SKM-1 treated with dmso at 0.1 percent for 144 hours (cell line): Measurements from ENCODE around the gene FCN1.
"Not testable (repeated sequence)": the region's sequence is repeated elsewhere in the genome, so short reads cannot be mapped to it uniquely, and the experiment has no call there.

Experiments used
- DNase-seq: peaks from one replicate; lab custom pipeline; 2025; ENCODE audit not compliant: unreplicated experiment; lab: John Stamatoyannopoulos, UW

Gene FCN1

GRCh38 chr9:134917431-134918373 lies at the start of gene FCN1:
Gene FCN1, minus strand, starts transcription at chr9:134917912. Its CDS starts 41 bp downstream, at chr9:134917871.
- DNase-seq, result peak; percentile 84

GRCh38 chr9:134966697-134967546 lies 49.2 kb upstream of the FCN1 start:
- no peak for DNase-seq

- no peak for DNase-seq
These were observed 48.6 kb upstream of the FCN1 start for GRCh38 chr9:134966270-134966669.

DNA sequence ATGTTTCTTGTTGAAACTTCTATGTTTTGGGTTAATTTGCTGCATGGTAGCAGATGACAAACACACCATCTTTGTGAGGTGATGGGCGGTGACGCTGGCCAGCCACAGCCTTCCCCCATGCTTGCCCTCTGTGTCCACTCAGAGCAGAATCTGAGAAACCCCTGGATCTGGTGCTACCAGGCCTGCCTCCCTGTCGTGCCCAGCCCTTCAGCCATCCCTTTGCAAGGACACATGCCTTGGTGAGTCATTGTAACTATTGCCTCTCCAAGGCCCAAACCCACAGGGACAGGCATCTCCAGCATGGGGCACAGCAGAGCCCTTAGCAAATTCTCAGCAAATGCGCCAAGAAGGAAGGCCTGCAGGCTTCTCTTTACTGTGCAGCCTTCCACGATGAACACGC lies 48.1 kb upstream of the FCN1 start:
- no peak for DNase-seq

GRCh38 chr9:134965411-134965810 lies 47.7 kb upstream of the FCN1 start:
- no peak for DNase-seq

DNA sequence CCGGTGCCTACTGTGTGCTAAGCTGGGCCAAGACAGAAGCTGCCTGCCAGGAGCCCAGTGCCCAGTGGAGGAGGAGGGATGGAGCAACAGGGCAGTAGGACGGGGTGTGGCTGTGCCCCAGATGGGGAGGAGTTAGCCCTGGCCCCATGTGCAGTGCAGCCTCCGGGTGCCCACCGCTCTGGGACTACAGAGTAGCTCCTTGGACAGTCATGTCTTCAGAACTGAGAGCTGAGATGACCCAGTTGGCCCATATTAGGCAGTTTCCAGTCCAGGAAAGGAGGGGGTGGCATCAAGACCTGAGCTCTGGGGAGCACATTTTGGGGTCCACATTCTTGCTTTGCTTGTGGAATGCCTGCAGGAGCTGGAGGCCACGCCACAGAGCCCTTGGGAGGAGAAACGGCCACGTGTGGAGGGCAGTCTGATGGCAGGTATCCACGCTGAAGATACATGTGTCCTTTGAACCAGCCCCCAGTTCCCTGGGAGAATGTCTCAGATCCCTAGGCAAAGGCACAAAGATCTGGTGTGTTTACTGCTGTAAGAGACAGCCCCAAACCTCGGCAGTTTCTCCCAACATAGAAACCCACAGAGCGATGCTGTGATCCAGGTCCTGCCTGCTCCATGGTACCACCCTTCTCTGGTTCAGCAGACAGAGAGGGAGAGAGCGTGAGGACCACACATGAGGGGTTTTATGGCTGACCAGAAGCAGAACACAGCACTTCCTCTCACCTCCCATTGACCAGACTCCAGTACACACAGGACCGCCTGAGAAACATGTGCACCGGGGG lies 46.8 kb upstream of the FCN1 start:
- DNase-seq, result no peak

GRCh38 chr9:134963546-134963945 lies 45.8 kb upstream of the FCN1 start:
- DNase-seq, result no peak

GRCh38 chr9:134962973-134963364 lies 45.3 kb upstream of the FCN1 start:
- no peak for DNase-seq

DNA sequence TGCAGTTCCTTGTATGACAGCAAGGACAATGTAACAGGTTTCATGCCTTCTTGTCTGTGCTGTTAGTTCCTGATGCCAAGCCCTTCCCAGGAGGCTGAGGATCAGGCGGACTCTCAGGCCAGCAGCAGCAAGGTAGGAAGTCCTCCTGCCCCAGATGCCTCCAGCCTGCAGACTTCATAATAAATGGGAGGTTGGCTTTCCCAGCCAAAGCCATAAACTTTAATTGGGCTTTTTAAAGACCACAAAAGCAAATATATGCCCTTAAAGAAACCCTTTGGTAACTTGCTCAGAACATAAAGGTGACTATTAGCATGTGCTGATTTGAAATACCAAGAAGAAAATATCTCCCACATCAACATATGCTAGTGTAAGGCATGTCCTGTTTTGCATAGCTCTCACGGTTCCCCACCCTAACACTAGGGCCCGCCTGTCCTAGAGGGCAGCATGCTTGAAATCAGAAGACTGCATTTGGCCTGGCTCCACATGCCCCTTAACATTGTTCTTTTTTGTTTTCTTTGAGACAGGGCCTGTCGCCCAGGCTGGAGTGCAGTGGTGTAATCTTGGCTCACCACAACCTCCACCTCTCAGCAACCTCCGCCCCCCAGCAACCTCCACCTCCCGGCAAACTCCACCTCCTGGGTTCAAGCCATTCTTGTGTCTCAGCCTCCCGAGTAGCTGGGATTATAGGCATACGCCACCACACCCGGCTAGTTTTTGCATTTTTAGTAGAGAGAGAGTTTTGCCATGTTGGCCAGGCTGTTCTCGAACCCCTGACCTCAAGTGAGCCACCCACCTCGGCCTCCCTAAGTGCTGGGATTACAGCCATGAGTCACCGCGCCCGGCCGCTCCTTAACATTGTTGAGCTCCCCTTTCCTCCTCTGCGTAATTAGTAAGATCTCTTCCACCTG lies 44.6 kb upstream of the FCN1 start:
- no peak for DNase-seq

GRCh38 chr9:134961331-134962064 lies 43.8 kb upstream of the FCN1 start:
- no peak for DNase-seq

DNA sequence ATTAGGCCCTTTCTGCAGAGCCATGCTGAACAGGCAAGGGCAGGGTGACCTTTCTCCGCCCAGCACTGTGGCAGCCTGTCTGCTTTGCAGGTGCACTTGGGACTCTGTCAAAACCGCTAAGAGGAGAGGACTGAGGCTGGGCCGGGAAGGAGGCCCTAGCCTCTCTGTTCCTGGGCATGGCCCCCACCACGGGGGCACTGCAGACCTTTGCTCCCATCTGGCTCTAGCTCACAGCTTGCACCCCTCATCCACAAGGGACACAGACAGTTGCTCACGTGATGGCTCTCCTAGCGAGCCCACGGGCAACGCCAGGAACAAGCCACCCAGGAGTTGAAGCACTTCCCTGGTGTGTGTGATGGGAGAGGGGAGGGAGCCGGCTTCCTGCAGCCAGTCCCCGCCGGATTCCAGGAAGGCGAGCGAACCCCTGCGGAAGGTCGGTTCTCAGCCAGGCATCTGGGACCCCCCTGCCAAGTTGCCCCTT lies 43.0 kb upstream of the FCN1 start:
- no peak for DNase-seq

- DNase-seq, result no peak
These were observed 42.2 kb upstream of the FCN1 start for GRCh38 chr9:134959971-134960310.

- no peak for DNase-seq
These were observed 41.6 kb upstream of the FCN1 start for GRCh38 chr9:134959126-134959970.

GRCh38 chr9:134957945-134958227 lies 40.2 kb upstream of the FCN1 start:
- DNase-seq, result no peak

DNA sequence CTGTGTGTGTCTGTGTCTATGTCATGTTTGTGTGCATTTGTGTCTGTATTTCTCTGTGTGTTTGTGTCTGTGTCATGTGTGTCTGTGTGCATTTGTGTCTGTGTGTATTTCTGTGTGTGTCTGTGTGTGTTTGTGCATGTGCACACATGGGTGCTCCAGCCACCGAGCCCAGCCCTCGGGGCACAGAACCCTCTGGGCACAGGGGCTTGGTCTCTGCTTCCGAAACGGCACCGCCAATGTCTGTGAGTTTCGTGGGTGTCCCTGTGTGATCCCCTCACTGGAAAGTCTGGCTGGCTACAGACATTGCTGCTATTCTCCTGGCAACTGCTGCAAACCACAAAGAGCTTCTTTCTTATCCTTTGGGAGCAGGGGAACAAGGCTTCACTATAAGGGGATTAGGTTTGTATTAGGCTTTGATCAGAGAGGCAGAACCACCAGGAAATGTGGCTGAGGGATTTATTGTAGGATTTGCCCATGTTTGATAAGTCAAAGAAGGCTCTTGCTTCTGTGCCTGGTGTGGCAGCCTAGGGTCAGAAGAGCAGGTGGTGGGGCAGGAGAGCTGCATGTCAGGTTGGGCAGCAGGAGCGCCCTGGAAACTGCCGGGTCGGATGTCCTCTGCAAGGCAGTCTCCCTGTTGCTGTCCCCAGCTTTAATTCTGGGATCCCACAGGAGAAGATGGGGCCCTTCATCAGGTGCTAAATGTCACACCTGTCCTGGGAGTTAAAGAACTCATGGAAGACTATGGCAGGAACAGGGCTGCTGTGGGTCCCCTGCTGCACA lies 39.6 kb upstream of the FCN1 start:
- DNase-seq, result no peak

DNA sequence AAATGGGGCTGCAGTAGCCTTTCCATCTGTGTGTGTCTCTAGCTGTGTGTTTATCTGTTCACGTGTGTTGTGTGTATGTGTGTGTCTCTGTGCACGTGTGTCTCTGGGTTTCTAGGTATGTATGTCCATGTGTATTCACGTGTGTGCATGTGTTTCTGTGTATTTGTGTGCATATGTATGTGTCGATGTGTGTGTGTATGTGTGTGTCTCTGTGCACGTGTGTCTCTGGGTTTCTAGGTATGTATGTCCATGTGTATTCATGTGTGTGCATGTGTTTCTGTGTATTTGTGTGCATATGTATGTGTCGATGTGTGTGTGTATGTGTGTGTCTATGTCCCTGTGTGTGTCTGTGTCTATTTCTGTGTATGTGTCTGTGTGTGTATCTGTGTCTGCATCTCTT lies 38.7 kb upstream of the FCN1 start:
- DNase-seq, result not testable (repeated sequence)

GRCh38 chr9:134955801-134956200 lies 38.1 kb upstream of the FCN1 start:
- DNase-seq, result no peak

DNA sequence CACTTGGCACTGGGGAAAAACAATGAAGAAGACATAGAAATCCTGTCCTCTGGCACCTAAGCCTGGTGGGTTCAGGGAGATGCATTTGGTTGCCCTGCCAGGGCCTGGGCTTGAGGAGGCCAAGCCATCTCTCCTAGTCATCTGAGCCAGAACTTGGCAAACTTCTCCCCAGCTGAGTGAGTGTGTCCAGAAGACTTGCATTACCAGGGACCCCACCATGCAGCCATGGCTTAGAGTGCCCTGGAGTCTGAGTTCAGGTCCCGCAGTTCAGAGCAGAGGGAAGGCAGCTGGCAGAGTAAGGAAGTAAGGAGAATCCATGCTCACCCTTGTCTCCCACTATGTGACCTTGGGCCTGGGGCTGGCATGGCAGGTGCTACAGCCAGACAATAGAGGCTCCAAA lies 37.4 kb upstream of the FCN1 start:
- DNase-seq, result no peak
